IPS DF 6.9 (cell line): ENCODE data around the gene ZNF28.
"Not testable (repeated sequence)": the region's sequence is repeated elsewhere in the genome, so short reads cannot be mapped to it uniquely, and the experiment has no call there.

Experiments used
- DNase-seq: peaks from one replicate; pipeline ENCODE4 v3.0.0-alpha.2; 2013; ENCODE audit warnings: low read depth, low spot score
- H3K27ac ChIP-seq: one replicate; pipeline ENCODE4 v1.5.1; 2013; ENCODE audit warnings: low read length, control low read depth
- H3K27me3 ChIP-seq: 2 replicates; pipeline ENCODE4 v1.6.1; 2013; ENCODE audit warnings: mild to moderate bottlenecking, low read length; ENCODE audit not compliant: control insufficient read depth, insufficient read depth
- H3K36me3 ChIP-seq: 2 replicates; pipeline ENCODE4 v1.6.1; 2013; ENCODE audit warnings: low read length; ENCODE audit not compliant: control insufficient read depth, insufficient read depth
- H3K4me1 ChIP-seq: 2 replicates; pipeline ENCODE4 v1.6.1; 2013; ENCODE audit warnings: low read length; ENCODE audit not compliant: control insufficient read depth, insufficient read depth
- H3K4me3 ChIP-seq: 2 replicates; pipeline ENCODE4 v1.5.1; 2013; ENCODE audit warnings: mild to moderate bottlenecking, low read length
- H3K9me3 ChIP-seq: 2 replicates; pipeline ENCODE4 v1.6.1; 2013; ENCODE audit warnings: low read length, inconsistent platforms; ENCODE audit not compliant: control insufficient read depth, insufficient read depth
- WGBS: extraction: QIAGEN DNeasy Blood & Tissue Kit; methylation state at CpG from one replicate; pipeline ENCODE4 v1.1.7; 2013; ENCODE audit warnings: mixed read lengths, missing lambda C conversion rate; ENCODE audit not compliant: insufficient read length, insufficient coverage; 5-methylcytosine and 5-hydroxymethylcytosine counted together

Gene ZNF28

DNA sequence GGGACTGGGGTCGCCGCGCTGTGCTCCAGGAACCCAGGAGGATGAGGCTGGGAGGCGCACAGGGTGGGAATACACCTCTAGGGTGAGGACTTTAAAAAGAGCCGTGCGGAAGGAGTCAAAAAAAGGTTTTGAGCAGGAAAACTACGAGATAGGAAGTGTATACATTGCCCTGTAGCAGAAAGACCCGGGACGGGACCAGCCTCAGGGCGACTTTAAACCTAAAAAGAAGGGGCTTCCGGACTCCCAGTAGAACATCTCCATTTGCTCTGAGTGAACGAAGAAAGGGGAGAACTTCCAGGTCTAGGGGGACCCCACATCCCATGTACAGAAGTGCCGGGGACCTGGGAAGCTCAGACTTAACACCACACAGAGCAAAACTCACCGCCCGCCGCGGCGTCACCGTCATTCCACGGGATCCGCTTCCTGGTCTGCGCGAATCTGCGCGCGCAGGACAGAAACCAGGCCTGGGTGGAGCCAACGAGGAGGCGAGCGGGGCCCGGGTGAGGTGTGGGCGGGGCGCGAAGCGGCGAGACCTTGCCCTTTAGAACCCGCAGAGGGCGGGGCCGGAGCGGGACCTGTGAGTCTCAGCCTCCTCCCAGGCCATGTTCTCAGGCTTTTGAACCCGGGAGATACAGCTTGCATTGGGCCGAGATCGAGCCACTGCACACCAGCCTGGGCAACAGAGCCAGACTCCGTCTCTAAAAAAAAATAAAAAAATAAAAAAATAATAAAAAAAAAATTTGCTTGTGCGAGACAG, at the start of gene ZNF28:
ZNF28 (minus strand) TSS at position 430 of the 757 bp plus-strand sequence. CDS start 3,675 bp downstream, outside the sequence.
- H3K27me3 ChIP-seq, H3K9me3 ChIP-seq, H3K4me1 ChIP-seq, H3K27ac ChIP-seq, H3K36me3 ChIP-seq: not testable (repeated sequence)
- peak; percentile 11 for DNase-seq
- peak within 1 kb of the TSS; percentile 64; the same call in 1 of the 2 replicates for H3K4me3 ChIP-seq
- WGBS, result no CpG with 5 or more reads among the region's 44 CpGs

DNA sequence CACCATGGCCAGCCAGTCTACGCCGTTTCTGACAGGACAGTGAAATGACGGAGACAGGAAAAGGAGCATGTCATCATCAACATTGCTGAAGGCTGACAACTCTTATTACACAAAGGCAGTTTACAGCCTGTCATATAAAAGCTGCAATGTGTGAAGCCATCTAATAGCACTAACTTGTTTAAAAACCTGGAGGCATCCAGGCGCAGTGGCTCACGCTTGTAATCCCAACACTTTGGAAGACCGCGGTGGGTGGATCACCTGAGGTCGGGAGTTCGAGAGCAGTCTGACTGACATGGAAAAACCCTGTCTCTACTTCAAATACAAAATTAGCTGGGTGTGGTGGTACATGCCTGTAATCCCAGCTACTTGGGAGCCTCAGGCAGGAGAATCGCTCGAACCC, 46.6 kb upstream of the ZNF28 start:
- H3K27me3 ChIP-seq, H3K27ac ChIP-seq, DNase-seq, H3K4me1 ChIP-seq, H3K36me3 ChIP-seq, H3K9me3 ChIP-seq, H3K4me3 ChIP-seq: not testable (repeated sequence)
- WGBS, result no CpG with 5 or more reads among the region's 11 CpGs

DNA sequence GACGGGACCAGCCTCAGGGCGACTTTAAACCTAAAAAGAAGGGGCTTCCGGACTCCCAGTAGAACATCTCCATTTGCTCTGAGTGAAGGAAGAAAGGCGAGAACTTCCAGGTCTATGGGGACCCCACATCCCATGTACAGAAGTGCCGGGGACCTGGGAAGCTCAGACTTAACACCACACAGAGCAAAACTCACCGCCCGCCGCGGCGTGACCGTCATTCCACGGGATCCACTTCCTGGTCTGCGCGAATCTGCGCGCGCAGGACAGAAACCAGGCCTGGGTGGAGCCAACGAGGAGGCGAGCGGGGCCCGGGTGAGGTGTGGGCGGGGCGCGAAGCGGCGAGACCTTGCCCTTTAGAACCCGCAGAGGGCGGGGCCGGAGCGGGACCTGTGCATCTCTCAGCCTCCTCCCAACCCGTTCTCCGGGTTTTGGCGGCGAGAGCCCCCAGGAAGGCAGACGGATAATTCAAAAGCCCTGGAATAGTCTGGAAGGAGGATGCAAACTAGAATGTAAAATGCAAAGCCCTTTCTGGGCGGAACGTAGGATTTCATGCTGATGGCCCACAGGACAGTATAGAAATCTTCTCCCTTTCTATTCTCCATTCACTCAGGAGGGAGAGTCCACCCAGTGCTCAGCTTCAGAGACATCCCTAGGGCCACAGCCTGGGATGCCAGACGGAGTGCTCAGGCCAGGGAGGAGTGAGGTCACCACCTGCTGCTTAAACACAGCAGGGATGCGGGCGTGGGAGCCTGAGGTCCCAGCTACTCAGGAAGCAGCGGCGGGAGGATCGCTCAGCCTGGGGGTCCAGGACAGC, 36.2 kb upstream of the ZNF28 start, which contains the start of gene ZNF468:
ZNF468 (minus strand) TSS at position 242 of the 814 bp plus-strand sequence. CDS start 3,347 bp downstream, outside the sequence.
- peak within 1 kb of the TSS; percentile 48; the same call in 1 of the 2 replicates for H3K4me3 ChIP-seq
- H3K27me3 ChIP-seq, H3K4me1 ChIP-seq, H3K36me3 ChIP-seq, H3K27ac ChIP-seq, H3K9me3 ChIP-seq: not testable (repeated sequence)
- DNase-seq, result peak; percentile 35
- WGBS, result no CpG with 5 or more reads among the region's 43 CpGs

DNA sequence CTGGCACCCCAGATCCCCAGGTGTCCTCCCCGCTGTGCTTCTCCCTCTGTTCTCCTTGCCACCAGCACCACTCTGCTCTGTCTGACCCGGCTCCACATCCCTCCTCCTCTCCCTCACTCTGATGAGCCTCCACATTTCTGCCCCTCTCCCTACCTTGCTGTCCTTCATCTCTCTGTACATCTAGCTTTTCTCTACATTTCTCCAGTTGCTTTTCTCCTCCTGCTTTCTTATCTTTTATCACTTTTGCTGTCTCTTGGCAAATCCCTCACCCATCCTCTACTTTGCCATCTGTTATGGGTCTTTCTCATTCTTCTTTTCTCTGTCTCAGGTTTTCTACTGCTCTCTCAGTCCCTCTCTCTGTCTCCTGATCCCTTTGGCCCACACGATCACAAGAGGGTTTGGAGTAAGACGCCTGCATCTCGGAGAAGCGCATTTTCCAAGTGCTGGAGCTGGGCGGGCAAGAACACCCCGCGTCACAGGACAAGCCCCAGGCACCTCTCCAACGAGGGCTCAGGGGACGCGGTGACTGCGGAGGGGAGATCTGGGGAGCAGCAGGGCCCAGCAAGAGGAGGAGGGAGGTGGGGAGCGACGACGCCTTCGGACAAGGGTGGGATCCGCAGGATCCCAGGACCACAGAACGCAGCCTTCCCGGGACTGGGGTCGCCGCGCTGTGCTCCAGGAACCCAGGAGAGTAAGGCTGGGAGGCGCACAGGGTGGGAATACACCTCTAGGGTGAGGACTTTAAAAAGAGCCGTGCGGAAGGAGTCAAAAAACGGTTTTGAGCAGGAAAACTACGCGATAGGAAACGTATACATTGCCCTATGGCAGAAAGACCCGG, 35.3 kb upstream of the ZNF28 start:
- not testable (repeated sequence) for H3K9me3 ChIP-seq, DNase-seq, H3K27me3 ChIP-seq, H3K36me3 ChIP-seq, H3K27ac ChIP-seq, H3K4me1 ChIP-seq
- no CpG with 5 or more reads among the region's 31 CpGs for WGBS
- H3K4me3 ChIP-seq, result peak overlapping the region; percentile 48; the same call in 1 of the 2 replicates

DNA sequence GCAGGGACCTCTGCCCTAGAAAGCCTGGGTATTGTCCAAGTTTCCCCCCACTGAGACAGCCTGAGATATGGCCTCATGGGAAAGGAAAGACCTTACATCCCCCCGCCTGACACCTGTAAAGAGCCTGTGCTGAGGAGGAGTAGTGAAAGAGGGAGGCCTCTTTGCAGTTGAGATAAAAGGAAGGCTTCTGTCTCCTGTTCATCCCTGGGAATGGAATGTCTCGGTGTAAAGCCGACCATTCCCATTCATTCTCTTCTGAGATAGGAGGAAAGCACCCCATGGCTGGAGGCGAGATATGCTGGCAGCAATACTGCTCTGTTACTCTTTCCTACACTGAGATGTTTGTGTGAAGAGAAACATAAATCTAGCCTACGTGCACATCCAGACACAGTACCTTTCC, 25.9 kb upstream of the ZNF28 start:
- H3K4me3 ChIP-seq, H3K9me3 ChIP-seq, H3K36me3 ChIP-seq, H3K27me3 ChIP-seq, H3K27ac ChIP-seq, DNase-seq, H3K4me1 ChIP-seq: not testable (repeated sequence)
- no CpG with 5 or more reads among the region's 5 CpGs for WGBS

DNA sequence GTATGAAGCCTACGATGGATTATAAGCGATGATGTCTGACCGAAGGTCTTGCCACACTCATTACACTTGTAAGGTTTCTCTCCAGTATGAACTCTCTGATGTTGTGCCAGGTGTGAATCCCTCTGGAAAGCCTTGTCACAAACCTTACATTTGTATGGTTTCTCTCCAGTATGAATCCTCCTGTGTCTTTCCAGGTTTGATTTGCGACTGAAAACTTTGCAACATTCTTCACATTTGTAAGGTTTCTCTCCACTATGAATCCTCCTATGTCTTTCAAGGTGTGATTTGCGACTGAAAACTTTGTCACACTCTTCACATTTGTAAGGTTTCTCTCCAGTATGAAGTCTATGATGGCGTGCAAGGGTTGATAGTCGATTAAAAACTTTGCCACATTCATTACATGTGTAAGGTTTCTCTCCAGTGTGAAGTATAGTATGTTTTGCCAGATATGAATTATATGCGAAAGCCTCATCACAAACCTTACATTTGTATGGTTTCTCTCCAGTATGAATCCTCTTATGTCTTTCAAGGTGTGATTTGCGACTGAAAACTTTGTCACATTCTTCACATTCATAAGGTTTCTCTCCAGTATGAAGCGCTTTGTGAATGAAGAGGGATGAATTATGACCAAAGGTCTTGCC, 19.5 kb upstream of the ZNF28 start:
- not testable (repeated sequence) for H3K9me3 ChIP-seq, H3K4me3 ChIP-seq, H3K4me1 ChIP-seq, DNase-seq, H3K27ac ChIP-seq, H3K27me3 ChIP-seq
- peaks cover 26% of the 10 kb centered on the region; the same call in 1 of the 2 replicates for H3K36me3 ChIP-seq
- no CpG with 5 or more reads among the region's 10 CpGs for WGBS

DNA sequence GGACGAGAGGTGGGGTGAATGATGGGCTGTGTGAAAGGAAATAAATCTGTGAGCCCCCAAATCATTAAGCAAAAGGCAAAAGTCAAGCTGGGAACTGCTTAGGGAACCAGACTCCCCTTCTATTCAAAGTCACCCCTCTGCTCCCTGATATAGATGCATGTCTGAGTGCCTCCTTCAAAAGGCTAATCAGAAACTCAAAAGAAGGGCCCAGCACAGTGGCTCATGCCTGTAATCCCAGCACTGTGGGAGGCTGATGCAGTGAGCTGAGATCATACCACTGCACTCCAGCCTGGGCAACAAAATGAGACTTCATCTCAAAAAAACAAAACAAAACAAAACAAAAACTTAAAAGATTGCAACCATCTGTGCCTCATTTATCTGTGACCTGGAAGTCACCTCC, 12.9 kb upstream of the ZNF28 start:
- no CpG with 5 or more reads among the region's 1 CpG for WGBS
- not testable (repeated sequence) for H3K4me1 ChIP-seq, H3K27ac ChIP-seq, H3K9me3 ChIP-seq, H3K36me3 ChIP-seq, H3K27me3 ChIP-seq, H3K4me3 ChIP-seq, DNase-seq

DNA sequence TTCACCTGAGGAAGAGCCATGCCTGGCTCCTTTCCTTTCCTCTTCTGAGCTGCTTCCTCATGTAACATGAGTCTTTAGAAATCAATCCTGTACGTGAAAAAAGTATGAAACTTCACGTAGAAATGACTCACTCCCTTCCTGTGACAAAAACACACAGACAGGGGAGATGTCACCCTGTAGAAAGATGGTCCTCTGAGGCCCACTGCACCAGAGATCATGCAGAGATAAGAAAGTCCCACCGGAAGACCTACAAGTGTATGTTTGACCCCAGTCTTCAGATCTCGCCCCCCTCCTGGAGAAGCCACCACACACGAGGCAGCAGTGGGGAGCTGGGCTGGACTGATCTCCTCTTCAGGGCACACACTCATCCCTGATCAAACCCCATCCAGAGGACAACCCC, 12.1 kb upstream of the ZNF28 start:
- H3K4me1 ChIP-seq, DNase-seq, H3K9me3 ChIP-seq, H3K27ac ChIP-seq, H3K27me3 ChIP-seq, H3K36me3 ChIP-seq, H3K4me3 ChIP-seq: not testable (repeated sequence)
- no CpG with 5 or more reads among the region's 5 CpGs for WGBS

DNA sequence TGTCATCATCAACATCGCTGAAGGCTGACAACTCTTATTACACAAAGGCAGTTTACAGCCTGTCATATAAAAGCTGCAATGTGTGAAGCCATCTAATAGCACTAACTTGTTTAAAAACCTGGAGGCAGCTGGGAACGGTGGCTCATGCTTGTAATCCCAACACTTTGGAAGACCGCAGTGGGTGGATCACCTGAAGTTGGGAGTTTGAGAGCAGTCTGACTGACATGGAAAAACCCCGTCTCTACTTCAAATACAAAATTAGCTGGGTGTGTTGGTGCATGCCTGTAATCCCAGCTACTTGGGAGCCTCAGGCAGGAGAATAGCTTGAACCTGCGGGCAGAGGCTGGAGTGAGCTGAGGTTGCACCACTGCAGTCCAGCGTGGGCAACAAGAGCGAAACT, 8.4 kb upstream of the ZNF28 start:
- H3K36me3 ChIP-seq, H3K27me3 ChIP-seq, DNase-seq, H3K4me1 ChIP-seq, H3K27ac ChIP-seq, H3K9me3 ChIP-seq, H3K4me3 ChIP-seq: not testable (repeated sequence)
- WGBS, result no CpG with 5 or more reads among the region's 7 CpGs

DNA sequence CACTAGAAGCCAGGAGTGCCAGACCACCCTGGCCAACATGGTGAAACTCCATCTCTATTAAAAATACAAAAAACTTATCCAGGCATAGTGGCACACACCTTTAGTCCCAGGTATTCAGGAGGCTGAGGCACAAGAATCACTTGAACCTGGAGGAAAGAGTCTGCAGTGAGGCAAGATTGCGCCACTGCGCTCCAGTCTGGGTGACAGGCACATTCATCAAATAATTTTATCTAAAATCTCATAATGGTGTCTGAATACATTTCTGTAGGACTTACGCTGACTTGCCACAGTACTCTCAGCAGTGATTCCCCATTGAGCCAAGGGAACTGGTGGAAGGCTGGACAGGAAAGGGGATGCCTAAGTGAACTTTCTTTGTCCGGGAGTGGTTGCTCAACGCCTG, 4.3 kb upstream of the ZNF28 start:
- whole genome bisulfite sequencing, result no CpG with 5 or more reads among the region's 5 CpGs
- Histone ChIP-seq H3K9me3 (no peaks in the 10 kb centered on the region), H3K4me3 (no peak overlapping the region), H3K27me3 (no peaks in the 10 kb centered on the region), H3K27ac (no peak overlapping the region), H3K36me3 (no peaks in the 10 kb centered on the region), H3K4me1 (no peaks in the 10 kb centered on the region)
- no peak for DNase-seq
